ENCODE measurements around the gene EPHB6.

EPHB6 gene

DNA sequence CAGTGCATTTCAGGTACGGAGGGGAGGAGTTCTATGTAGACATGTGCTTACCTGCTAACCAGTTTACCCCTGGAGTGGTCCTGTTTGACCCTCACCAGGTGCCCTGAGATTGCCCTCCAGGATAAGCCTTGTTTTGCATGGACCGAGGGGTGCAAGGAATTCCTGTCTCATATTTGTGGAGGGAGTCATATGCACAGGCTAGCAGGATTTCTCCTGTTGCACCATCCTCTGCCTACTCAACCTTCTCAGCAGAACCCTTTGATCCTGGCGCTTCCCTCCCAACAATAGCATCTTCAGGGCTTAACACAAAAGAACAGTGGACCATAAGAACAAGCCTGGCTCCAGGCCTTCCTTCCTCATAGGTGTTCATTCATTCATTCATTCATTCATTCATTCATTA, 23.4 kb downstream of the EPHB6 start:
- no peak for DNase-seq

DNA sequence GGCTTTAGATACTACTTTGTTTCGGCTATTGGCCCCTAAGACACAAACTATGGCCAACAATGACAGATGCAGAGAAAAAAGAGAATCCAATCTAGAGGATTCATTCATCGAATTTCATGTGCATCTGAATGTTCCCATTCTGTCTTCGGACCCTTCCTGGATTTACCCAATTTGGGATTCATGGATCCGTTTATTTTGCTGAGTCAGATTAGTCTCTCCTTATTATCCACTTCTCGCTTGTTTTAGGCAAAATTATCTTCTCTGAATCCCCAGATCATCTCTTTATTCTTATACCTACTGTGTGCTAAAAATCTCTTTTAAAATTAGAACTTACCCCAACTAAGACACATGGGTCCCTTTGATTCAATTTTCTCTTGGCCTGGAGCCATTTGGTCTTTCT, 24.2 kb downstream of the EPHB6 start:
- no peak for DNase-seq

DNA sequence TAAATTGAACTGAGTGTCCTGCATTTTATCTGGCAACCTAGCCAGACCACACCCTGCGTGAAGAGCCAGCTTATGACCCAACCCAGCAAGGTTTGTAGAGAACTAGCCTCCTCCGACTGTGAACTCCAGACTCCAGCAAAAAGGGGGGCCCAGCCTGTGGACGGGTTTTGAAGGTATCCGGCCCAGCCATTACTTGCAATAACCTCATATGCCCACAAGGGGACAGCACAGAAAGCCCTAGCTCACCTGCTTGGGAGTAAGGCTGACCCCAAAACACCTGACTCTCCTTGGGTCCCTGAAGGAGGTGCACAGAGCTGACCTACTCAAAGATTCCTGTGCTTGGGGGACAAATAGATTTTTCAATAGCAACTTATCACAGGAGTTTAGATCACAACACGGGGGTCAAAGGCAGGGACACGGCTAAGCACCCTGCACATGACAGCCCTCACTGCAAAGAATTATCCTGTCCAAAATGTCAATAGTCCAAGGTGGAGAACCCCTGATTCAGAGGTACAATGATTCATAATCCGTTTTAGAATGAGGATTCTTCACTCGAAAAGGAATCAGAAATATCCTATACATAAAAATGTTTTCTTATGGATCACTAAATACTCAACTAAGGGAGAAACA, 26.1 kb downstream of the EPHB6 start:
- DNase-seq = peak; percentile 62 to 63

DNA sequence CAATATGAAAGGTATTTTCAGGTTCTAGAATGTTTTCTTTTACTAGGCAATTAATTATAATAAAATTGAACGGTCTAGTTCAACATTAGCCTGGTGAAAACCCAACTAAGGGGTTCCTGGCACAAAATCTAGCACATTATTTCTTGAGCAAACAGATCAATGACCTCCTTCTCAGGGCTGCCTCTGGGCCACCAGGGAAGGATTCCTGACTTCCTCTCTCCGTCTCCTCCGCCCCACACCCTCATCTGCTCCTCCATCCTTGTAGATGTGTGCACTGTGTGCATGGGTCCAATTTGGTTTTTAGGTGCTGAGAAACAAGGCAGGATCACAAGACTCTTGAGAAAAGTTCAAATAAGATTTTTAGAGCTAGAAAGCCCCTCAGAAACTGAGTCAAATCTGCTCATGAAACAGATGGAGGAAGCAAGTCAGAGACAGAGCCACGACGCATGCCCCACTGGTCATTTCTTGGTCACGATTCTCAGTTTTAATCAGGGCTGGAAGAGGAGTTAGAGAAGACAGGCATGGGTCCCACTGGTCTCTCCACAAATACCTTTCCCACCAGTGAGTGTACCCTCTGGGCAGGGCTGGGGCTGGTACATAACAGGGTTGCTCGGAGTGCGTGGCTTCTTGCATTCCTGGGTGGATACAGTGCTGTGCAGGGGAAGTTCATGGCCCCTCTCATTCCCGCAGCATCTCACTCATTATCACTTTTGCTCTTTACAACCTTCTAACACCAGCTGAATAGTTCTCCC, 26.9 kb downstream of the EPHB6 start:
- no peak for DNase-seq

GRCh38 chr7:142882338-142882678, 27.4 kb downstream of the EPHB6 start:
- no peak for DNase-seq

- DNase-seq = no peak
Observed at GRCh38 chr7:142883145-142883544, 28.3 kb downstream of the EPHB6 start.

DNA sequence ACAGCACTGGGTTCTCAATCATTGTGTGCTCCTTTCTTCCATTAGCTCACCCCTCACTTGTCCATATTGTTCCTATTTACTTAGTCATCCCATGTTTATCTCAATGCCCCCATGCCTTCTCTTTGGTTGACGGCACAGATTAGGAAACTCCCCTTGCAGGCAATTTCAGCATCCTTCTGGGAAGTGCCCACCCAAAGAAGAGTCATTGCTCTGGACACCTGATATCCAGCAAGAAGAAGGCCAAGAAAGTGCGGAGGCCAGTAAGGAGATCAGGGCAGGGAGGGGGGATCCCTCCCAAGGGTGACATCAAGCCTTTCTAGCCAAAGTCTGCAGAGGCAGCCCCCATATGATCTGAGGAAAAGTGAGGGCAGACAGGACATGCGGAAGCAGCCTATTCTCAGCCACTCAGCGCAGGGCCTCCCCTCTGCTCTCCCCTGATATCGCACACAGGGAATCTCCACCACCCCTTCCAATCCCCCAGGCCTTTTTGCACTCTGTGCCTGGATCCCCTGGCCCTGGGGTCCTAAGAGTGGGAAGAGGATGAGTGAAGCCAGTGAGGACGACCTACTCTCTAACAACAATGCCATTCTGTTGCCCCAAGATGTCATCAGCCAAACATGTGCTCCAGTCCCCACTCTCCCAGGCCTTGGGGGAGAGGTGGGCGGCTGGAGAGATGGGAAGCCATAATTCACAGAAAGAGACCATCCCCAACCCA, 28.9 kb downstream of the EPHB6 start:
- no peak for DNase-seq

- DNase-seq = no peak
Observed at GRCh38 chr7:142884286-142884640, 29.4 kb downstream of the EPHB6 start.

GRCh38 chr7:142885311-142886230, 30.7 kb downstream of the EPHB6 start, which contains the start of gene TRPV6:
TSS of gene TRPV6 (minus strand) at chr7:142885745.
- no peak for DNase-seq

- no peak for DNase-seq
Observed at GRCh38 chr7:142886866-142887265, 32.0 kb downstream of the EPHB6 start.

GRCh38 chr7:142887282-142888015, 32.6 kb downstream of the EPHB6 start:
- DNase-seq = no peak

DNA sequence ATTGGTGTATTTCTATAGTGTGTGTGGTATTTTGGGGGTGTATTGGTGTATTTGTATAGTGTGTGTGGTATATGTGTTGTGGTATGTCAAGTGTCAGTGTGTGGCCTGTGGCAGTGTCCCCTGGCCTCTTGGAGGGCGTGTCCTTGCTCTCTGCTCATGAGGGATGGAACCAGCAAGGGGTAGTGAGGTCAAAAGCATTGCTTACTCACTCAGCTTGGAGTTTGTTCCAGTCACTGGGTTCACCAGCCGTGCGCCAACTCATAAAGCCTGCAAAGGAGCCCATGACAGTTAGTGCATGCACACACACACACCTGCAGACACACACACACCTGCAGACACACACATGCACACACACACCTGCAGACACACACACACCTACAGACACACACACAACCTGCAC, 34.9 kb downstream of the EPHB6 start:
- no peak for DNase-seq

DNA sequence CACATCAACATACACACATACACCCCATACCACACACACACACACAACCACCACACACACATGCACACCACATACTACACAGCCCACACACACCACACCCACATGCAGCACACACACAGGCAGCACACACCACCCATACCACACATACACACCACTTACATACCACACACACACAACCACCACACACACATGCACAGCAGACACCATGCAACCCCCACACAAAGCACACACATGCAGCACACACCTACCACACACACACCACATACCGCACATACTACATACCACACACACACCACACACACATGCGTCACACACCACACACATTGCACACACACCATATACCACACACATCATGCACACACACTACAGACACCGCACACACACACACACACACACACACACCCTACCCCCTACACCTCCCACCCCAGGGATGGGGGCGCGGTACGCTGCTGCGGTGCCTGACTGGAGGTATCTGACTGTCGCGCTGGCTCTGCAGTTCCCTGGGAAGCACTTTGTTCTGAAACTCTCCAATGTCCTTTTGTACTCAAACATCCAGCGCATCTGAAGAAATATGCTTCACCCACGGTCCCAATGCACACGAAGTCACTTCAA, 36.1 kb downstream of the EPHB6 start:
- DNase-seq = no peak

GRCh38 chr7:142891490-142892082, 36.7 kb downstream of the EPHB6 start:
- no peak for DNase-seq

GRCh38 chr7:142892951-142893350, 38.1 kb downstream of the EPHB6 start:
- DNase-seq = no peak

DNA sequence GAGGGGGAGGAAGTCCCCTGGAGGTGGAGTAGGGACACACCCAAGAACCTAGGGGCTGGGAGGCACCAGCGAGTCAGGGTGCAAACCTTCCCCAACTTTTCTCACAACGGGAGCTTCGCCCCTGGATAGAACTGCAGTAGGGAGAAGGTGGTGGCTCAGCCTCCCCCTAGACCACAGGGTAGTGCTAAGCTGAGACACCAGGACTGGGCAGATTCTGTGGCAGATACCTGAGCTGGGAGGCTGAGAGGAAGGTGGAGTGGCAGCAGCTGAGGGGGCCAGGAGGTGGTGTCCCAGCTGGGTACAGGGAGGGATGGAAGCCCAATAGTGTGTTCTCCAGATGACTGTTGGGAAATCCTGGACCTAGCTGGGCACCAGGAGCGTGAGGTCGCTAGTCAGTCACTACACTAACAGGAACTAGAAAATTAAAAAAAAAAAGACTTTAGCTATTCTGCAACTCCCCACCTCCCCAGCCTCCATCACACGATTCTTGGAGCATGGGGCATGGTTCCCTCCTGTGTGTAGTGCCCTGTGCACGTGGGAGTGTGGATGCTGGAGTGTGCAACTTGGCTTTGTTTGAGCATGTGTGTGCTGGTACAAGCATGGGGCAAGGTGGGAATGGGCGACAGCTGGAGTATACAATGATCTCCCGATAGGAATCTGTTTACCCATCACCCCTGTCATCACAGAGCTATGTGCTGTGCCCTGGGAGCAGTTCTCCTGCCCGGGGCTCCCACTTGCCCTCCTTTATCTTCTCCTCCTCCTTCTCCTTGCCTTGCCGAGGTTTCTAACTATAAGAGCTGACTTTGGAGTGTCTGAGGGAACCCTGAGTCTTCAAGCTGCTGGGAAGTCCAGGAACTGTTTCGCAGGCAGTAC, 39.5 kb downstream of the EPHB6 start:
- DNase-seq = no peak

GRCh38 chr7:142894985-142895593, 40.2 kb downstream of the EPHB6 start:
- DNase-seq = no peak

DNA sequence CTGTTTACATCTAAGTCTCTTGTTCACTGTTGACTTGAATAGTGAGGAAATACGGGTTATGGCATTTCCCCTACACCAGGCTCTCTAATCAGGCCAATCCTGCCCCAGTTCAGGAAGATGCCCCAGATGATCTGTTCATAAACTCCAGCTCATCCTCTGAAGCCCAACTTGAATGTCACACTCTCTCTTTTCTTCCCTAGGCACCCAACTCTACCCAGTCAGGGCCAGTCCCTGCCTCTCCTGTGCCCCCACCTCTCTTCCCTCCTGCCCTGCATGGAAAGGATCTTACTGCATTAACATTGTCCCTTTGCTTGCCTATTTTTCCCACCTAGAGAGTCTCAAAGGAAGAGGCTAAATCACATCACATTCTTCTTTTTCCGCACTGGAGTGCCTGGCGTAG, 41.3 kb downstream of the EPHB6 start:
- no peak for DNase-seq

DNA sequence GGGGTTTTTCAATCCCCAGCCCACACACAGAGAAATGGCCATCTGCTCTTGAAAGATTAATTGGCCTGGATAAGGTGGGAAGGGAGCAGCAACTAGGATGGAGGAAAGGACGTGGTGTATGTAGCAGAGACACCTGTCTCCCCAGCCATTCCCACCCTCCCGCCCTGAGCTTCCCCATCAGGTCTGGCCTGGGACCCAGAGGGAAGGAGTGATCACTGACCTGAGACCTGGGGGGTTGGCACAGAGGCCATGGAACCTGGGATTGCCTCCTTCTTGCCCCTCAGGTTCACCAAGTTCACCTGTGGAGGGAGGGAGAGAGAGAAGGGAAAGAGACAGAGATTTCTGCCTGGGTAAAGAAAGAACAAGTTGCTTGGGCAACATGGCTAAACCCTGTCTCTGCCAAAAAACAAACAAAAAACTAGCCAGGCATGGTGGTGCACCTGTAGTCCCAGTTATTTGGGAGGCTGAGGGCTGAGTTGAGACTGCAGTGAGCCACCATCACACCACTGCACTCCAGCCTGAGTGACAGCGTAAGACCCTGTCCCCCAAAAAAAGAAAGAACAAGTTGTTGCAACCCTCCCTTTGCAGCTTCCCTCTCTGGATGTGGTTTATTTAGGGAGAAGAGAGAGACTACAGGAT, 42.0 kb downstream of the EPHB6 start:
- DNase-seq = no peak

GRCh38 chr7:142897691-142898090, 42.8 kb downstream of the EPHB6 start:
- DNase-seq = no peak

All from activated T-cell treated with anti-CD3 and anti-CD28 coated beads, Interleukin-2, amount 50 U/mL, for 48 hours (primary cell).